Left lobe of liver (tissue), 1 donor: ENCODE results near the gene DTX1. TPM values are rescaled to one million over a fixed set of nuclear protein-coding genes. Genes with fewer than 3 reads are reported as not detected.

ENCODE experiments used
- total RNA-seq: library from RNA; stranded (reverse); gene quantifications from one replicate; pipeline ENCODE4 v1.2.1, GENCODE V29; 2021
- donor health status: DM: no; HTN: yes; CAD: no.

The DTX1 gene
- total RNA-seq, 1 donor from 2014 or later, result 24.5 TPM

Other genes with a start within 250 kb of the DTX1 start
- gene OAS1, start 149.8 kb upstream of the DTX1 start, total RNA-seq, result 20.1 TPM
- gene OAS3, start 118.3 kb upstream of the DTX1 start, total RNA-seq, result 4.1 TPM
- gene OAS2, start 78.2 kb upstream of the DTX1 start, total RNA-seq, result 6.4 TPM
- 0.25 TPM for gene RASAL1, start 79.0 kb downstream of the DTX1 start, total RNA-seq
- gene CFAP73, start 93.0 kb downstream of the DTX1 start, total RNA-seq, result not detected
- 33.5 TPM for gene DDX54, start 128.7 kb downstream of the DTX1 start, total RNA-seq
- 28.4 TPM for gene RITA1, start 129.0 kb downstream of the DTX1 start, total RNA-seq
- gene TPCN1, start 164.7 kb downstream of the DTX1 start, total RNA-seq, result 33.1 TPM